ENCODE results near the gene NAPA. TPM values are rescaled to one million over a fixed set of nuclear protein-coding genes. Genes with fewer than 3 reads are reported as not detected.

Gene NAPA
- total and polyA plus RNA-seq, 4 donors, result 65.7 to 140 (median 124) TPM

GRCh38 chr19:47539747-47540311 is 25.0 kb upstream of the NAPA start:
- no peak for ATAC-seq (ENCODE audit: insufficient read depth, low FRiP score)
- Histone ChIP-seq H3K27me3 (ENCODE audit: control insufficient read depth in 3 of 3, insufficient read depth in 3 of 3, low read length in 2 of 3) (peaks cover 0 to 3% (median 2%) of the 10 kb centered on the region in 3 donors), H3K36me3 (ENCODE audit: control insufficient read depth in 4 of 4, insufficient read depth in 4 of 4, low read length in 4 of 4) (no peaks in the 10 kb centered on the region), H3K9ac (ENCODE audit: insufficient read depth in 1 of 2, low read length in 2 of 2) (no peak overlapping the region), H3K4me1 (ENCODE audit: control insufficient read depth in 5 of 5, insufficient read depth in 5 of 5, low read length in 5 of 5) (no peaks in the 10 kb centered on the region), H3K27ac (ENCODE audit: low read depth in 1 of 2, low read length in 1 of 2) (no peak overlapping the region), H3K9me3 (ENCODE audit: control insufficient read depth in 4 of 4, insufficient read depth in 3 of 4, low read length in 3 of 4) (peaks cover 0 to 2% (median 0%) of the 10 kb centered on the region in 4 donors), H3K4me3 (no peak overlapping the region)
- TF ChIP-seq, protein P1, sequence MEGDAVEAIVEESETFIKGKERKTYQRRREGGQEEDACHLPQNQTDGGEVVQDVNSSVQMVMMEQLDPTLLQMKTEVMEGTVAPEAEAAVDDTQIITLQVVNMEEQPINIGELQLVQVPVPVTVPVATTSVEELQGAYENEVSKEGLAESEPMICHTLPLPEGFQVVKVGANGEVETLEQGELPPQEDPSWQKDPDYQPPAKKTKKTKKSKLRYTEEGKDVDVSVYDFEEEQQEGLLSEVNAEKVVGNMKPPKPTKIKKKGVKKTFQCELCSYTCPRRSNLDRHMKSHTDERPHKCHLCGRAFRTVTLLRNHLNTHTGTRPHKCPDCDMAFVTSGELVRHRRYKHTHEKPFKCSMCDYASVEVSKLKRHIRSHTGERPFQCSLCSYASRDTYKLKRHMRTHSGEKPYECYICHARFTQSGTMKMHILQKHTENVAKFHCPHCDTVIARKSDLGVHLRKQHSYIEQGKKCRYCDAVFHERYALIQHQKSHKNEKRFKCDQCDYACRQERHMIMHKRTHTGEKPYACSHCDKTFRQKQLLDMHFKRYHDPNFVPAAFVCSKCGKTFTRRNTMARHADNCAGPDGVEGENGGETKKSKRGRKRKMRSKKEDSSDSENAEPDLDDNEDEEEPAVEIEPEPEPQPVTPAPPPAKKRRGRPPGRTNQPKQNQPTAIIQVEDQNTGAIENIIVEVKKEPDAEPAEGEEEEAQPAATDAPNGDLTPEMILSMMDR (IDR thresholded peaks at IDR 0.05; ENCODE audit: control extremely low read depth, extremely low read depth), result no peak
- no peak for DNase-seq
- WGBS, 2 donors, result 74 to 85% methylated on average over 12 of the region's 12 CpGs

GRCh38 chr19:47538812-47539211 is 23.9 kb upstream of the NAPA start:
- TF ChIP-seq, protein P1 (IDR thresholded peaks at IDR 0.05; ENCODE audit: control extremely low read depth, extremely low read depth), result no peak

GRCh38 chr19:47537493-47537892 is 22.6 kb upstream of the NAPA start:
- WGBS, 2 donors, result 92 to 93% methylated on average over 4 of the region's 4 CpGs
- no peaks in the 10 kb centered on the region for H3K27me3 ChIP-seq (ENCODE audit: control insufficient read depth in 3 of 3, insufficient read depth in 3 of 3, low read length in 2 of 3)
- no peaks in the 10 kb centered on the region for H3K9me3 ChIP-seq (ENCODE audit: control insufficient read depth in 4 of 4, insufficient read depth in 3 of 4, low read length in 3 of 4)
- no peaks in the 10 kb centered on the region for H3K36me3 ChIP-seq (ENCODE audit: control insufficient read depth in 4 of 4, insufficient read depth in 4 of 4, low read length in 4 of 4)
- H3K4me1 ChIP-seq (ENCODE audit: control insufficient read depth in 5 of 5, insufficient read depth in 5 of 5, low read length in 5 of 5), result no peaks in the 10 kb centered on the region
- TF ChIP-seq, protein P1 (IDR thresholded peaks at IDR 0.05; ENCODE audit: control extremely low read depth, extremely low read depth), result no peak
- no peak overlapping the region for H3K9ac ChIP-seq (ENCODE audit: insufficient read depth in 1 of 2, low read length in 2 of 2)
- H3K4me3 ChIP-seq, result no peak overlapping the region
- H3K27ac ChIP-seq (ENCODE audit: low read depth in 1 of 2, low read length in 1 of 2), result no peak overlapping the region
- ATAC-seq (ENCODE audit: insufficient read depth, low FRiP score) (no peak), DNase-seq (no peak)

More at GRCh38 chr19:47538812-47539211, 23.9 kb upstream of the NAPA start:
- Histone ChIP-seq H3K9me3 (ENCODE audit: control insufficient read depth in 4 of 4, insufficient read depth in 3 of 4, low read length in 3 of 4) (no peaks in the 10 kb centered on the region), H3K4me1 (ENCODE audit: control insufficient read depth in 5 of 5, insufficient read depth in 5 of 5, low read length in 5 of 5) (no peaks in the 10 kb centered on the region), H3K27me3 (ENCODE audit: control insufficient read depth in 3 of 3, insufficient read depth in 3 of 3, low read length in 2 of 3) (no peaks in the 10 kb centered on the region), H3K36me3 (ENCODE audit: control insufficient read depth in 4 of 4, insufficient read depth in 4 of 4, low read length in 4 of 4) (no peaks in the 10 kb centered on the region), H3K4me3 (no peak overlapping the region), H3K9ac (ENCODE audit: insufficient read depth in 1 of 2, low read length in 2 of 2) (no peak overlapping the region), H3K27ac (ENCODE audit: low read depth in 1 of 2, low read length in 1 of 2) (no peak overlapping the region)
- no peak for ATAC-seq (ENCODE audit: insufficient read depth, low FRiP score)
- no peak for DNase-seq
- WGBS, 2 donors, result 89 to 93% methylated on average over 5 of the region's 5 CpGs

- Histone ChIP-seq H3K4me3 (no peak overlapping the region), H3K4me1 (ENCODE audit: control insufficient read depth in 5 of 5, insufficient read depth in 5 of 5, low read length in 5 of 5) (no peaks in the 10 kb centered on the region), H3K27me3 (ENCODE audit: control insufficient read depth in 3 of 3, insufficient read depth in 3 of 3, low read length in 2 of 3) (peaks cover 0 to 2% (median 0%) of the 10 kb centered on the region in 3 donors), H3K9me3 (ENCODE audit: control insufficient read depth in 4 of 4, insufficient read depth in 3 of 4, low read length in 3 of 4) (no peaks in the 10 kb centered on the region), H3K36me3 (ENCODE audit: control insufficient read depth in 4 of 4, insufficient read depth in 4 of 4, low read length in 4 of 4) (no peaks in the 10 kb centered on the region), H3K9ac (ENCODE audit: insufficient read depth in 1 of 2, low read length in 2 of 2) (no peak overlapping the region), H3K27ac (ENCODE audit: low read depth in 1 of 2, low read length in 1 of 2) (no peak overlapping the region)
- DNase-seq (no peak), ATAC-seq (ENCODE audit: insufficient read depth, low FRiP score) (no peak)
- TF ChIP-seq, protein P1 (IDR thresholded peaks at IDR 0.05; ENCODE audit: control extremely low read depth, extremely low read depth), result no peak
- 73 to 77% methylated on average over 1 of the region's 1 CpG for WGBS, 2 donors
Measured at GRCh38 chr19:47534628-47535027, 19.8 kb upstream of the NAPA start.
